HepG2 (cell line): ENCODE data around the gene TLCD3B. TPM values are rescaled to one million over a fixed set of nuclear protein-coding genes. Genes with fewer than 3 reads are reported as not detected.

Source experiments
- ADNP ChIP-seq: sonication (generic); formaldehyde crosslinking; IDR thresholded peaks from 2 replicates; pipeline ENCODE4 v1.4.0; 2020; ENCODE audit warnings: missing genetic modification reagents
- ARNT2 ChIP-seq: sonication (generic); formaldehyde crosslinking; IDR thresholded peaks from 2 replicates; pipeline ENCODE4 v1.8.0; 2022; ENCODE audit warnings: mild to moderate bottlenecking, low read depth, missing genetic modification reagents, moderate library complexity
- CC2D1A ChIP-seq: sonication (generic); formaldehyde crosslinking; IDR thresholded peaks from 2 replicates; pipeline ENCODE4 v1.8.1; 2023; ENCODE audit warnings: mild to moderate bottlenecking, missing genetic modification reagents
- EZH2 ChIP-seq: conservative IDR thresholded peaks from 2 replicates; pipeline ENCODE4 v1.6.1; 2012; ENCODE audit warnings: mild to moderate bottlenecking, low read depth, low read length, moderate library complexity
- FOSL2 ChIP-seq: sonication (generic); formaldehyde crosslinking; IDR thresholded peaks from 2 replicates; pipeline ENCODE4 v1.4.0; 2020; ENCODE audit warnings: missing genetic modification reagents
- FOXM1 ChIP-seq: sonication (generic); formaldehyde crosslinking; IDR thresholded peaks from 2 replicates; pipeline ENCODE4 v1.5.0; 2020; ENCODE audit warnings: missing genetic modification reagents
- GTF3A ChIP-seq: sonication (generic); formaldehyde crosslinking; conservative IDR thresholded peaks from 2 replicates; pipeline ENCODE4 v1.4.0; 2020; ENCODE audit warnings: mild to moderate bottlenecking, missing genetic modification reagents
- KLF13 ChIP-seq: sonication (generic); formaldehyde crosslinking; IDR thresholded peaks from 2 replicates; pipeline ENCODE4 v1.4.0; 2020; ENCODE audit warnings: mild to moderate bottlenecking, missing genetic modification reagents
- MIXL1 ChIP-seq: IDR thresholded peaks from 2 replicates; pipeline ENCODE4 v1.6.1; 2016
- POLR2A ChIP-seq, 2 experiments: IDR thresholded peaks; 2 replicates each; pipeline ENCODE4 v1.6.1; 2011; ENCODE audit warnings: low read depth in 2 of 2, low read length in 2 of 2, mild to moderate bottlenecking in 1 of 2, moderate library complexity in 1 of 2; ENCODE audit not compliant: insufficient read depth in 1 of 2
- SCMH1 ChIP-seq: sonication (generic); formaldehyde crosslinking; IDR thresholded peaks from 2 replicates; pipeline ENCODE4 v1.9.0; 2021; ENCODE audit warnings: missing genetic modification reagents, mild to moderate bottlenecking, borderline replicate concordance
- SNAI1 ChIP-seq: sonication (generic); formaldehyde crosslinking; IDR thresholded peaks from 2 replicates; pipeline ENCODE4 v1.5.0; 2020; ENCODE audit warnings: mild to moderate bottlenecking, missing genetic modification reagents, borderline replicate concordance
- SP4 ChIP-seq: sonication (generic); formaldehyde crosslinking; IDR thresholded peaks from 2 replicates; pipeline ENCODE4 v1.8.1; 2023; ENCODE audit warnings: mild to moderate bottlenecking, missing genetic modification reagents
- TFDP2 ChIP-seq: sonication (generic); formaldehyde crosslinking; IDR thresholded peaks from 2 replicates; pipeline ENCODE4 v1.4.0; 2020; ENCODE audit warnings: missing genetic modification reagents
- ZFP1 ChIP-seq: IDR thresholded peaks from 2 replicates; pipeline ENCODE4 v1.6.1; 2016
- ZNF446 ChIP-seq: sonication (generic); formaldehyde crosslinking; IDR thresholded peaks from 2 replicates; pipeline ENCODE4 v1.5.0; 2020; ENCODE audit warnings: mild to moderate bottlenecking, missing genetic modification reagents
- ZNF557 ChIP-seq: sonication (generic); formaldehyde crosslinking; IDR thresholded peaks from 2 replicates; pipeline ENCODE4 v1.4.0; 2020; ENCODE audit warnings: missing genetic modification reagents
- ZNF687 ChIP-seq: sonication (generic); formaldehyde crosslinking; IDR thresholded peaks from 2 replicates; pipeline ENCODE4 v1.5.1; 2020; ENCODE audit warnings: mild to moderate bottlenecking, missing genetic modification reagents, moderate library complexity
- polyA plus RNA-seq, 8 experiments: library from polyadenylated mRNA; depleted of rRNA in 3 of 8; stranded (reverse) in 7 of 8; unstranded in 1 of 8; fragments of >200 nt; fragmentation: Illumina TruSeq in 4 of 8; extraction: Trizol in 4 of 8; gene quantifications; 2 replicates each; pipeline versions ENCODE4 v1.2.1 to v1.2.3, GENCODE V29; 2011 to 2016; ENCODE audit warnings: low read depth in 4 of 8, missing spikeins in 1 of 8, mixed read lengths in 1 of 8; ENCODE audit not compliant: insufficient read depth in 1 of 8
- total RNA-seq, 5 experiments: library from RNA; depleted of rRNA; stranded (reverse); fragments of >200 nt; fragmentation: Illumina TruSeq; extraction: Trizol; gene quantifications; 2 replicates each; pipeline ENCODE4 v1.2.3, GENCODE V29; 2016; ENCODE audit warnings: low read depth in 1 of 5
- TF ChIP-seq, protein P1 (sequence below): sonication (generic); formaldehyde crosslinking; IDR thresholded peaks from 2 replicates; pipeline ENCODE4 v1.4.0; 2020; ENCODE audit warnings: missing genetic modification reagents
- TF ChIP-seq, protein P2 (sequence below): sonication (generic); formaldehyde crosslinking; IDR thresholded peaks from 2 replicates; pipeline ENCODE4 v1.8.0; 2022; ENCODE audit warnings: mild to moderate bottlenecking, missing genetic modification reagents, moderate library complexity
- TF ChIP-seq, protein P3 (sequence below): sonication (generic); formaldehyde crosslinking; IDR thresholded peaks from 2 replicates; pipeline ENCODE4 v1.5.1; 2020; ENCODE audit warnings: mild to moderate bottlenecking, missing genetic modification reagents, borderline replicate concordance

TLCD3B gene
- total and polyA plus RNA-seq, 2 of the 13 experiments (the other 11 are each of a cell fraction or from before 2014, with no cell fraction given) = not detected

DNA sequence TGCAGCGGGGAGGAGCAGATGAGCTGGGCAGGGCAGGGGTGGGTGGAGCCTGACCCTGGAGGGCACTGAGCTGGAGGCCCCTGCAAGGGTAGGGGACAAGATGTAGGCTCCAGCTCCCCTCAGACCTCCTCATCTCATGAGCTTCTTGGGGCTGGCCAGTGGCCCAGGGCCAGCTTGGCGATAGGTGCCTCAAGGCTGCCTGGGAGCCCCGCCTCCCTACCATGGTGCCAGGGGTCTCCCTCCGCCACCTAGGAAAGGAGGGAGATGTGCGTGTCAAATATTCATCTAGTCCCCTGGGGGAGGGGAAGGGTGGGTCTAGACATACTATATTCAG, 39.5 kb downstream of the TLCD3B start (continued):
- TF ChIP-seq, protein P1, sequence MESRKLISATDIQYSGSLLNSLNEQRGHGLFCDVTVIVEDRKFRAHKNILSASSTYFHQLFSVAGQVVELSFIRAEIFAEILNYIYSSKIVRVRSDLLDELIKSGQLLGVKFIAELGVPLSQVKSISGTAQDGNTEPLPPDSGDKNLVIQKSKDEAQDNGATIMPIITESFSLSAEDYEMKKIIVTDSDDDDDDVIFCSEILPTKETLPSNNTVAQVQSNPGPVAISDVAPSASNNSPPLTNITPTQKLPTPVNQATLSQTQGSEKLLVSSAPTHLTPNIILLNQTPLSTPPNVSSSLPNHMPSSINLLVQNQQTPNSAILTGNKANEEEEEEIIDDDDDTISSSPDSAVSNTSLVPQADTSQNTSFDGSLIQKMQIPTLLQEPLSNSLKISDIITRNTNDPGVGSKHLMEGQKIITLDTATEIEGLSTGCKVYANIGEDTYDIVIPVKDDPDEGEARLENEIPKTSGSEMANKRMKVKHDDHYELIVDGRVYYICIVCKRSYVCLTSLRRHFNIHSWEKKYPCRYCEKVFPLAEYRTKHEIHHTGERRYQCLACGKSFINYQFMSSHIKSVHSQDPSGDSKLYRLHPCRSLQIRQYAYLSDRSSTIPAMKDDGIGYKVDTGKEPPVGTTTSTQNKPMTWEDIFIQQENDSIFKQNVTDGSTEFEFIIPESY (CRISPR knock-in tag) = no peak
- TF ChIP-seq FOSL2 (no peak), ZNF446 (CRISPR knock-in tag) (no peak), ADNP (CRISPR knock-in tag) (no peak), SCMH1 (CRISPR knock-in tag) (no peak), GTF3A (CRISPR knock-in tag) (no peak), TFDP2 (CRISPR knock-in tag) (no peak), EZH2 (no peak), ZFP1 (no peak), ARNT2 (CRISPR knock-in tag) (no peak), SNAI1 (CRISPR knock-in tag) (no peak), MIXL1 (CRISPR knock-in tag) (no peak), SP4 (CRISPR knock-in tag) (no peak), FOXM1 (no peak), KLF13 (no peak), ZNF557 (CRISPR knock-in tag) (no peak), POLR2A (IDR thresholded peaks at IDR 0.05; ENCODE audit: insufficient read depth in 1 of 2, low read depth in 2 of 2, low read length in 2 of 2) (0 out of 4 replicates have a peak, but pooled peaks of 1 of the 2 experiments have one; percentile 9), CC2D1A (CRISPR knock-in tag) (no peak), ZNF687 (CRISPR knock-in tag) (peak; percentile 30; the same call in 1 of the 2 replicates)
- TF ChIP-seq, protein P2, sequence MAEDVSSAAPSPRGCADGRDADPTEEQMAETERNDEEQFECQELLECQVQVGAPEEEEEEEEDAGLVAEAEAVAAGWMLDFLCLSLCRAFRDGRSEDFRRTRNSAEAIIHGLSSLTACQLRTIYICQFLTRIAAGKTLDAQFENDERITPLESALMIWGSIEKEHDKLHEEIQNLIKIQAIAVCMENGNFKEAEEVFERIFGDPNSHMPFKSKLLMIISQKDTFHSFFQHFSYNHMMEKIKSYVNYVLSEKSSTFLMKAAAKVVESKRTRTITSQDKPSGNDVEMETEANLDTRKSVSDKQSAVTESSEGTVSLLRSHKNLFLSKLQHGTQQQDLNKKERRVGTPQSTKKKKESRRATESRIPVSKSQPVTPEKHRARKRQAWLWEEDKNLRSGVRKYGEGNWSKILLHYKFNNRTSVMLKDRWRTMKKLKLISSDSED (CRISPR knock-in tag) = no peak
- TF ChIP-seq, protein P3, sequence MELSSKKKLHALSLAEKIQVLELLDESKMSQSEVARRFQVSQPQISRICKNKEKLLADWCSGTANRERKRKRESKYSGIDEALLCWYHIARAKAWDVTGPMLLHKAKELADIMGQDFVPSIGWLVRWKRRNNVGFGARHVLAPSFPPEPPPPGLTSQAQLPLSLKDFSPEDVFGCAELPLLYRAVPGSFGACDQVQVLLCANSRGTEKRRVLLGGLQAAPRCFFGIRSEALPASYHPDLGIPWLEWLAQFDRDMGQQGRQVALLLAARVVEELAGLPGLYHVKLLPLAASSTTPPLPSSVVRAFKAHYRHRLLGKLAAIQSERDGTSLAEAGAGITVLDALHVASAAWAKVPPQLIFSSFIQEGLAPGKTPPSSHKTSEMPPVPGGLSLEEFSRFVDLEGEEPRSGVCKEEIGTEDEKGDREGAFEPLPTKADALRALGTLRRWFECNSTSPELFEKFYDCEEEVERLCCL (CRISPR knock-in tag) = no peak
